Fibroblast of lung (primary cell): ENCODE data around the gene COG5. TPM values are rescaled to one million over a fixed set of nuclear protein-coding genes. Genes with fewer than 3 reads are reported as not detected.

ENCODE experiments used
- DNase-seq, 2 donors: peaks; one replicate each; pipeline versions ENCODE4 v3.0.0 to v3.0.0-alpha.2; 2010; ENCODE audit warnings: low read depth in 2 of 2
- H2AFZ ChIP-seq: 2 replicates; pipeline ENCODE4 v1.5.1; 2012; ENCODE audit warnings: low read length, control low read depth, inconsistent platforms
- H3K27ac ChIP-seq: 2 replicates; pipeline ENCODE4 v1.5.1; 2011; ENCODE audit warnings: low read length, control low read depth; ENCODE audit not compliant: insufficient read depth
- H3K27me3 ChIP-seq: 2 replicates; pipeline ENCODE4 v1.5.1; 2011; ENCODE audit warnings: mild to moderate bottlenecking, low read length; ENCODE audit not compliant: control insufficient read depth, insufficient read depth
- H3K36me3 ChIP-seq: 2 replicates; pipeline ENCODE4 v1.5.1; 2011; ENCODE audit warnings: low read length; ENCODE audit not compliant: control insufficient read depth, insufficient read depth
- H3K4me1 ChIP-seq: 2 replicates; pipeline ENCODE4 v1.5.1; 2011; ENCODE audit warnings: low read length; ENCODE audit not compliant: control insufficient read depth, insufficient read depth; ENCODE audit errors: extremely low read depth
- H3K4me2 ChIP-seq: 2 replicates; pipeline ENCODE4 v1.5.1; 2011; ENCODE audit warnings: low read length, control low read depth; ENCODE audit not compliant: insufficient read depth; ENCODE audit errors: extremely low read depth
- H3K4me3 ChIP-seq, 4 experiments: fragments of 200-600 bp in 1 of 4; sonication (generic) in 1 of 4; replicated peaks in 1 of 4; 2 replicates each; pipeline ENCODE4 v1.5.1; 2011 to 2016; ENCODE audit warnings: low read length in 4 of 4, low read depth in 3 of 4, mild to moderate bottlenecking in 3 of 4, control low read depth in 2 of 4, inconsistent platforms in 1 of 4, mixed read lengths in 1 of 4; ENCODE audit not compliant: insufficient read depth in 1 of 4; ENCODE audit errors: control extremely low read depth in 1 of 4
- H3K79me2 ChIP-seq: 2 replicates; pipeline ENCODE4 v1.5.1; 2012; ENCODE audit warnings: mild to moderate bottlenecking, low read length, inconsistent platforms; ENCODE audit not compliant: control insufficient read depth, insufficient read depth
- H3K9ac ChIP-seq: 2 replicates; pipeline ENCODE4 v1.5.1; 2011; ENCODE audit warnings: mild to moderate bottlenecking, low read length, control low read depth; ENCODE audit not compliant: insufficient read depth
- H3K9me3 ChIP-seq: 2 replicates; pipeline ENCODE4 v1.5.1; 2012; ENCODE audit warnings: low read depth, low read length; ENCODE audit not compliant: control insufficient read depth, insufficient read depth
- H4K20me1 ChIP-seq: 2 replicates; pipeline ENCODE4 v1.5.1; 2011; ENCODE audit warnings: low read length; ENCODE audit not compliant: control insufficient read depth, insufficient read depth; ENCODE audit errors: extremely low read depth
- CTCF ChIP-seq, 2 donors: IDR thresholded peaks in 1 of 2; conservative IDR thresholded peaks in 1 of 2; 1 replicate in 1 of 2; 2 replicates in 1 of 2; pipeline ENCODE4 v1.5.1; 2011 to 2012; ENCODE audit warnings: low read length in 2 of 2, control low read depth in 1 of 2, inconsistent platforms in 1 of 2, low read depth in 1 of 2, mild to moderate bottlenecking in 1 of 2
- EZH2 ChIP-seq: IDR thresholded peaks from 2 replicates; pipeline ENCODE4 v1.5.1; 2012; ENCODE audit warnings: low read length, control low read depth, mild to moderate bottlenecking; ENCODE audit errors: missing control alignments
- polyA plus RNA-seq, 2 donors: library from polyadenylated mRNA; depleted of rRNA in 1 of 2; stranded (reverse) in 1 of 2; unstranded in 1 of 2; fragments of >200 nt; gene quantifications; 2 replicates each; pipeline ENCODE4 v1.2.1, GENCODE V29; 2011 to 2012; ENCODE audit warnings: missing spikeins in 1 of 2
- total RNA-seq: library from RNA; depleted of rRNA; stranded (reverse); fragments of >200 nt; gene quantifications from 2 replicates; pipeline ENCODE4 v1.2.1, GENCODE V29; 2014

Gene COG5
- total and polyA plus RNA-seq, 2 donors (not counting 1 experiment from before 2014, with no cell fraction given) = 34.5 to 40.3 TPM

- Histone ChIP-seq H3K27ac (no peak overlapping the region), H2AFZ (no peak overlapping the region), H3K79me2 (no peaks in the 10 kb centered on the region), H3K4me3 (no peak overlapping the region), H4K20me1 (no peaks in the 10 kb centered on the region), H3K4me1 (no peaks in the 10 kb centered on the region), H3K4me2 (no peak overlapping the region), H3K36me3 (no peaks in the 10 kb centered on the region), H3K27me3 (no peaks in the 10 kb centered on the region), H3K9ac (no peak overlapping the region), H3K9me3 (no peaks in the 10 kb centered on the region)
- DNase-seq = no peak
- no peak for TF ChIP-seq EZH2
- no peak for TF ChIP-seq CTCF (conservative IDR thresholded peaks at IDR 0.05 in 1 of 2, IDR thresholded peaks at IDR 0.05 in 1 of 2; ENCODE audit: low read depth in 1 of 2, low read length in 2 of 2)
Measured at GRCh38 chr7:107154826-107155225, 408.9 kb downstream of the COG5 start.

- no peak overlapping the region for H3K4me2 ChIP-seq
- no peaks in the 10 kb centered on the region for H3K27me3 ChIP-seq
- H3K79me2 ChIP-seq = no peaks in the 10 kb centered on the region
- no peaks in the 10 kb centered on the region for H3K36me3 ChIP-seq
- H3K4me3 ChIP-seq = no peak overlapping the region
- no peak overlapping the region for H3K27ac ChIP-seq
- DNase-seq = peak; percentile 62 to 63
- peak in 1 of 2 donors; percentile 5 for TF ChIP-seq CTCF (conservative IDR thresholded peaks at IDR 0.05 in 1 of 2, IDR thresholded peaks at IDR 0.05 in 1 of 2; ENCODE audit: low read depth in 1 of 2, low read length in 2 of 2)
- TF ChIP-seq EZH2 = no peak
- H3K9me3 ChIP-seq = no peaks in the 10 kb centered on the region
- no peak overlapping the region for H2AFZ ChIP-seq
- H3K9ac ChIP-seq = no peak overlapping the region
- peaks cover 4% of the 10 kb centered on the region for H3K4me1 ChIP-seq
- H4K20me1 ChIP-seq = no peaks in the 10 kb centered on the region
Measured at GRCh38 chr7:107152011-107152410, 411.7 kb downstream of the COG5 start.

Other genes with a start within 250 kb of the COG5 start
- gene GPR22, start 93.9 kb downstream of the COG5 start, total RNA-seq = not detected in 2 replicates
- not detected in 2 replicates for gene GPR22, start 93.9 kb downstream of the COG5 start, polyA plus RNA-seq
- 6.4 and 8.8 TPM in 2 replicates for gene DUS4L, start 51 bp upstream of the COG5 start, total RNA-seq
- 5.5 TPM in 2 replicates for gene DUS4L, start 51 bp upstream of the COG5 start, polyA plus RNA-seq
- gene BCAP29, start 16.3 kb upstream of the COG5 start, total RNA-seq = 40.8 and 64.7 TPM in 2 replicates
- 68.5 and 79.7 TPM in 2 replicates for gene BCAP29, start 16.3 kb upstream of the COG5 start, polyA plus RNA-seq
- 0.26 and 0.50 TPM in 2 replicates for gene SLC26A4, start 96.9 kb upstream of the COG5 start, total RNA-seq
- 0.33 and 0.51 TPM in 2 replicates for gene SLC26A4, start 96.9 kb upstream of the COG5 start, polyA plus RNA-seq
- gene CBLL1, start 180.2 kb upstream of the COG5 start, total RNA-seq = 17.5 and 21.1 TPM in 2 replicates
- gene CBLL1, start 180.2 kb upstream of the COG5 start, polyA plus RNA-seq = 20.1 and 24.6 TPM in 2 replicates
- not detected in 2 replicates for gene SLC26A3, start 239.3 kb upstream of the COG5 start, total RNA-seq
- gene SLC26A3, start 239.3 kb upstream of the COG5 start, polyA plus RNA-seq = not detected in 2 replicates